ENCODE data around the gene WDR47.
"Not testable (repeated sequence)": the region's sequence is repeated elsewhere in the genome, so short reads cannot be mapped to it uniquely, and the experiment has no call there.

WDR47 gene

DNA sequence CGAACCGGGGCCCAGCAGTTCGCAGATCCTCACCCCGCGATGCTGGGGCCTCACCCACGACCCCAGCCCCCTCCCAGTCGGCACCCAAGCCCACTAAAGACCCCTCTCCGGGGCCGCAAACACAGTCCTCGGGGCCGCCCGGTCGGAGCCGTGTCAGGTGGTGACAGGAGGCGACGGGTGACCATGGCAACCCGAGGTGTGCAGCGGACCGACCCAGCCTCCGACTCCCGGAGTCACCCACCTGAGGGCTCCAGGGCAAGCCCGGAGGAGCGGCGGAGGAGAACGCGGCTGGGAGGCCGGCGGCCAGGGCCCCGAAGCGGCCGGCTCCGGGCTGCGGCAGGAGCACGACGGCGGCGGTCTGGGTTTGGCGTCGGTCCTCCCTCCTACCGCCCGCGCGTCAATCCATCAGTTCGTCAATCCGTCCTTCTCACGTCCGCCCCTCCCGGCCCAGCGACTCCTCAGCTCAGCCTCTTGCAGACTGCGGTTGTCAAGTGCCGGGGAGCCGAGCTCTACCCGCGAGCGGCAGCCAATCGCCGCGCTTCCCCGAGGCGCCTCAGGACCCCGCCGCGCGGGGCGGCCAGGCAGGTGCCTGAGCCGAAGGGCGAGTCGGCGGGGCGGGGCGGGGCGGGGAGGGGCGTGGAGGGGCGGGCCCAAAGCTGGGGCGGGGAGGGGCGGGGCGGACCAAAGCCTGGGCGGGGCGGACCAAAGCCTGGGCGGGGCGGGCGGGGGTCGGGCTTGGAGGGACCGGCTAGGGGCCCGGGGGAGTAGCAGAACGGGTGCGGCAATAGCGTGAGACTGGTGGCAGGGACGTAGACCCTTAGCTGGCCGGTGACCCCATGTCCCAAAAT, at the start of gene WDR47:
Gene WDR47 (minus strand): TSS at position 482 of the 848 bp plus-strand sequence. CDS start 18,590 bp downstream, outside the sequence.
- DNase-seq = peak; percentile 91

DNA sequence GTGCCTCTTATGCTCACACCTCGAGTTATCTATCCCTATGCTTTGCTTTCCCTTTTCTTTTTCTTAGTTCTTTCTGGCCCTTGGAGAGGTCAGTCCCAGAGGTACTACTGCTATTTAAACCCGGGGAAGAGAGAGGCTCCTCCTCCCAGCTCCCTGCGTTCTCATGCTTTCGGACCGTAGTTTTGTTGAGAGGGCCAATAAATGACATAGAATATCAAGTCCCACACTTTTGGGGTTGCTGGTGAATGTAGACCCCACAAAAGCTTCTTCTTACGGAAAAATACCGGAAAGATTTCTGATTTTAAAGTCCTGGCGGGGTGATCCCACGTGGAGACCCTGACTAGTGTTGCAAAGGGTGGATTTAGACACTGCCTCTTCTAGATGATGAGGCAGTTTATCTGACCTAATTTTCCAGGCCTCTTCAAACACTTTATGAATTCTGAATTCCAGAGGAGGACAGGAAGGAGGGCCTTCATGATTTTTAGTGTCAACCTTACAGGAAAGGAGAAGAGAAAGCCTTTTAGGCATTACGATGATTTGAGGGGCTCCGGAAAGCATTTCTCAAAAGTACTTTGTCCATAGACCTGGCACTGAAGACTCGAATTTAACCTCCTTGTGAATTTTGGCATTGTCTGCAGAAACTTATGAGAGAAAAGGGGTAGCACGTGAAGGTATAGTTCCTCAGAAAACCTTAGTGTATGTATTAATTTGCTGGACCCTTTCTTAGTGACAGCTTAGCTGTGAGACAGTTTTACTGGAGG, 49.4 kb upstream of the WDR47 start:
- DNase-seq = no peak

DNA sequence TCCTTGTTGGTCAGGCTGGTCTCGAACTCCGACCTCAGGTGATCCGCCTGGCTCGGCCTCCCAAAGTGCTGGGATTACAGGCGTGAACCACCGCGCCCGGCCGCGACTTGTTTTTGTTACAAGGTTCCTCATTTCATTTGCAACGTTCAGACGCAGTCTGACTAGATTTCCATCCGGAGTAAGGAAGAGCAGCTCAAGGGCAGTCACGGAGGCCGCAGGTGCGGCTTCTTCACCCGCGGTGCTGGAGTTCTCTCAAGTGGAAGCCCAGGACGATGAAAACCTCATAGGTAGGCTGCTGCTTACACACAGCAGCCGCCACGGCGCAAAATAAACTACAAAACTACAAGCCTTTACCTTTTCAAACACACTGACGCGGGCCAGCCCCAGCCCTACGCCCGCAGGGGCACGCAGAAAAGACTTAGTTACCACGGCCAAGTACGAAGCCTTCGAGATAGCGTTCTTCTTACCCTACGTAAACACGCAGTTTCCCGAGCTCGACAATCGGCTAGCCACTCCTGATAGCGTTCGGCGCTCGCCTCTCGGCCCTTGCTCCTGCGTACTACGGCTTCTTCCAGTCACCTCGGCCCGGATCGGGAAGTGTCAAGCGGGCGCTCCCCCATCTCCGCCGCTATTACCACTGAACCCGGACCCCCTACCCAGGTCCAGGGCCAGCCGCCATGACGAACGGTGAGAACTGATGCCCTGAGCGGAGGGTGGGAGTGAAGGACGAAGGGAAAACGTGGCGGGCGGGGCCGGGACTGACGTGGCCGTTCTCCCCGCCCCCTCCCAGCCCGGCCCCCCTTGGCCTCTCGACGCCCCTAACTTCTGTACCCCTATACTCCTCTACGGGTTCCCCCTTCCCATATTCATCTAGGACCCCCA, 48.5 kb upstream of the WDR47 start, which contains the start of gene TMEM167B:
Gene TMEM167B (plus strand): TSS at position 569 of the 882 bp plus-strand sequence. CDS start 109 bp downstream, at position 678.
- peak; percentile 81 for DNase-seq

DNA sequence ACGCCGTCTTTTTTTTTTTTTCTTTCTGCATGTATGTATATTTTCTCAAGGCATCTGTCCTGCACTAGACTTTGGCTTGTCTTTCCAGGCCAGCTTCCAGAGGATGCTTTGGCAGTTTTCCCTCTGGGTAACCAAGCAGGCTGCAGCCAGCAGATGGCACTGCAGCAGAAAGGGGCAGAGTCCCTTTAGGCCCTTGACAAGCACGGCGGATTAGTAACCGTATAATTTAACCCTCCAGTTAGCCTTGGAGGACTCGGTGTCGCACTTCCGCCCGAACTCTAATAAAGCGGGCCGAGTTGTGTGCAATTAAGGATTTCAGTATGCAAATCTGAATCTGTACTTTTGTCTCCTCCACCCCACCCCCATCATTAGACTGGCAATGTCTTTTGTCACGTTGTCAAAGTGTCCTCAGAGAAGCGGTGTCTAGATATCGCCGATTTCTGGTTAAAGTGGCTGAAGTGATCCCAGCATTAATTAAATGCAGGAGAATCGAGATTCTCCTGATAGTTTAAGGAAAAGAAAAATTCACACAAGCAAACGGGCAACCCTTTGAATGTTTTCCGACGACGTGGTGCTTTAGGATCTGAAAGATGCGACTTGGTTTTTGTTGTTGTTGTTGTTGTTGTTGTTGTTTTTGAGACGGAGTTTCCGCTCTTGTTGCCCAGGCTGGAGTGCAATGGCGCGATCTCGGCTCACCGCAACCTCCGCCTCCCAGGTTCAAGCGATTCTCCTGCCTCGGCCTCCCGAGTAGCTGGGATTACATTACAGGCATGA, 47.5 kb upstream of the WDR47 start:
- DNase-seq = peak; percentile 86

DNA sequence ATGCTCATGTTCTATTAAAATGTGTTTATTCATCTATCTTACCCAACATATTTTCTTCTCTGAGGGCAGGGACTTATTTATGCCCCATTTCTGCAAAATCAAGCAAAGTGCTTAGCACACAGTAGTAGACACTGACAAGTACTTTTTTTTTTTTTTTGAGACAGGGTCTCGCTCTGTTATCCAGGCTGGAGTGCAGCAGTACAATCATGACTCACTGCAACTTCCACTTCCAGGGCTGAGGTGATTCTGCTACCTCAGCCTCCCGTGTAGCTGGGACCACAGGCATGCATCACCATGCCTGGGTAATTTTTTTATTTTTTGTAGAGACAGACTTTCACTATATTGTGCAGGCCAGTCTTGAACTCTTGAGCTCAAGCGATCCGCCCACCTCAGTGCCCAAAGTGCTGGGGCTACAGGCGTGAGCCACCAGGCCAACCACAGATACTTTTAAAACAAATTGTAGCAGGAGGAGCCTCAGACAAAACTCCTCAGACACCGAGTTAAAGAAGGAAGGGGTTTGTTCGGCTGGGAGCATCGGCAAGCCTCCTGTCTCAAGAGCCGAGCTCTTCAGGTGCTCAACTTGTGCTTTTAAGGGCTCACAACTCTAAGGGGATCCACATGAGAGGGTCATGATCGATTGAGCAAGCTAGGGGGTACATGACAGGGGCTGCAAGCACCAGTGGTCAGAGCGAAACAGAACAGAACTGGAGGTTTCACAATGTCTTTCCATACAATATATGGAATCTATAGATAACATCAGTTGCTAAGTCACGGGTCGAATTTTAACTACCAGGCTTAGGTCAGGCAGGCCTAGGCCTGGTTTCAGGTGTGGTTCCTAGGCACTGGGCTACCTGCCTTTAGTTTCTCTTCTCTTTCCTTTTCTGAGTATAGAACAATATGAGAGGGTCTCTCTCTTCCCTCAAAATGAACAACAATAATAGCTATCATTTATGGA, 42.9 kb upstream of the WDR47 start:
- no peak for DNase-seq

DNA sequence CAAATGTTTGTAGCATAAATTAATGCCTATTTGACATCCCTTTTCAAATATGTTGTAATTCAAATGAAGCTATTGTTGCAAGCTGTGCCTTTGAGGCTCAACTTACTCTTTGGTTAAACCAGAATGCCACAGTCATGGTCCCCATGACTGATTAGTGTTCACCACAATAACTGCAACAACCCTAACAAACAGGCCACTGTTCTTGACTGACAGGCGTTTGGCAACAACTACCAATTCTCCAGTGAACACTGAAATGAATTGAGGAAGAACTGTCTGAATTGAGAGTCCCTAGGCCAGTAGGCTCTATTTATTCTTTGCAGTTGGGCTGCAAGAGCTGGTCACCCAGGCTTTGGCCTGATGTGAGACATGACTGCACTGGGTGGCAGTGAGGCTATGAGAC, 42.0 kb upstream of the WDR47 start:
- DNase-seq = no peak

DNA sequence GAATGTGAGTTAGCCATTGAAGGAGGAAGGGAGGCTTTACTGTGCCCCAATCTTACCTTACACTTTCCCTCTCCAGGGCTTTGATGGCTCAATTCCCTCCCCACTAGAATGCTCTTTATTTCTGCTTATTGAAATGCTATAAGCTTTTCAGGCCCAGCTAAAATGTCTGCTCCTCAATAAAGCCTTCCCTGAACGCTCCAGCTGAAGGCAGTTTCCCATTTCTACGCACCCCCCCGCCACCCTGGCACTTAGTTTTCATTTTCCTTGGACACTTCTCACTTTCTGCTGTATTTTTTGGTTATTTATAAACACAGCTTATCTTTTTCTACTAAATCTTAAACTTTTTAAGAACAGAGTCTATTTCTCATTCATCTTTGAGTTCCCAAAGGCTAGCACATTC, 41.6 kb upstream of the WDR47 start:
- no peak for DNase-seq

DNA sequence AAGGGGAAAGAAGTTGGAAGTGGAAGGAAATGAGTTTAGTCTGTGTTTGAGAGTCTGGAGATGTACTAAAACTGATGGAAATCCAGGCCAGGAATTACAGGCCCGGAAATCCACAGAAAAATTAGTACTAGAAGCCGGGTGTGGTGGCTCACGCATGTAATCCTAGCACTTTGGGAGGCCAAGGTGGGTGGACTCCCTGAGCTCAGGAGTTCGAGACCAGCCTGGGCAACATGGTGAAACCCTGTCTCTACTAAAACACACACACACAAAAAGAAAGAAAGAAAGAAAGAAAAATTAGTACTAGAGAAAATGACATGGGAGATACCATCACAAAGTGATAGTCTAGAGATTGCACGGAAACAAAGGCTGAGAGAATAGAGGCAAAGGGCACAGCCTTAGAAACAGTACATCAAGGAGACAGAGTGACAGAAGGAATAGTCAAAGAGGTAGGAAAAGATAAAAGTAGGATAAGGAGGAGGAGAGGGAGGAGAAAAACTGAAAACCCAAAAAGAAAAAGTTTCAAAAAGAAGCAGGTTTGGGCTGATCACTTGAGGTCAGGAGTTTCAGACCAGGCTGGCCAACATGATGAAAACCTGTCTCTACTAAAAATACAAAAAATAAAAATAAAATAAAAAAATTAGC, 38.7 kb upstream of the WDR47 start:
- DNase-seq = no peak

DNA sequence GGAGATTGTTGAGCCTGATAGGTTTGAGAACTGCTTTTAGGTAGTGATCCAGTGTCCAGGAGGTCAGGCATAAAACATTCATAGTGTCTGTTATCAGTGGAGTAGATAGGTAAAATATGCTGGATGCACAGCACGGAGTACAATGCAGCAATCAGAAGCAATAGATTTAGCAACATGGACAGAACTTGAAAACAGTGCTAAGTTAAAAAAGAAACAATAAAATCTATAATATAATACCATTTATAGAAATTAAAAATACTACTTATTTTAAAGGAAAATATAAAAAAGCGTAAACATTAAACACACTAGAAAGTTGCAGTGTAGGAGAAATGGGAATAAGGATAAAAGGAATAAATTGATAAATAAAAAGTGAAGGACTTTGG, 37.3 kb upstream of the WDR47 start:
- no peak for DNase-seq

DNA sequence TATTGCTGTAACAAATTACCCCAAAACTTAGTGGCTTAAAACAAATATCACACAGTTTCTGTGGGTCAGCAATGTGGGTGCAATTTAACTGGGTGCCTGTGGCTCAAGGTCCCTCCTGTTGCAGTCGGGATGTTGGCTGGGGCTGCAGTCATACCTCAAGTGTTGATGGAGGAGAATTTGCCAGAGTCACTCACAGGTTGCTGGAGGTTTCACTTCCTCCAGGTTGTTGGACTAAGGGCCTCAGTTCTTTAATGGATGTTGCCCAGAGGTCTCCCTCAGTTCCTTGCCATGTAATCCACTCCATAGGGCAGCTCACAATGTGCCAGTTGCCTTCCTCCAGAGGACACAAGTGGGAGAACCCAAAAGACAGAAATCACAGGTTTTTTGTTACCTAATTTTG, 36.4 kb upstream of the WDR47 start:
- no peak for DNase-seq

DNA sequence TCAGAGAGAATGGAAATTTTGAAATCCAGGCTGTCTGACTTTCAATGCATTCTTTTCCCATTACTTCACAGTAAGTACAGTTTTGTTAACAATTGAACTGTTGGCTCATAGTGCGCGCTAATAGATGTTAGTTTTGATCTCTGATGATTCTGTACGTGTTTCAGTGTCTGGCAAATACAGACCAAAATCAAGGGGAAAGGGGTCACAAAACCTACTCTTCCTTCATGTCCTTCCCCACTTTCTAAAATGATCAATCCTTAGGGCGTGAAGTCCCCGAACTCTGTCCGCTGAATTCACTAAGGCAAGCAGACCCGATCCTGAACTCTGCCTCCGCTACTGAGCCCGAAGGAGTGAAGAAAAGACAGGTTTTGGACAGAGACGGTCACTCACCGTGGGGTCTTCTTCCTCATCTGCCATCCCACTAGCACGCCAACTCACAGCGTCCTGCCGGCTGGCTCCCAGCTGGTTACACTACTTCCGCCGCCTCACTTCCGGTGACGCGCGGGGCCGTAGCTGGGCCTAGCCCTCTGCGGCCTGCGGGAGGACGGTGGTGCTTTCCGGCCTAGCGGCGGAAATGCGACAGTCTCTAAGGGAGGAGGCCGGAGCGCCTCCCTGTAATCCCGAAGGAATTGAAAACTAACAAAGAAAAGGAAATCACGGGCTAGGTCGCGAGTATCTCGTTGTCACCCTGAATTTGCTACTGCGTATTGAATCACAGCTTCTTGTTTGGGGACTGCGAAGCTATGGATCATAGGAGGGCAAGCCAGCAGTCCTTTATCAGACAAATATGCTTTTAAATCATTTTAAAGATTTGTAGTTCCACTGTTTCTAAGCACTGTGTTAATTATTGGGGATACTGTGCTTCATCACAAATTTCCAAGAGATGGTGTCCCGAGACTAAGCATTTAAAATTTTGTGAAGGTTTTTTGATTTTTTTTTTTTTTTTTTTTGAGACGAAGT, 33.9 kb upstream of the WDR47 start, which contains the start of gene TAF13:
Gene TAF13 (minus strand): TSS at position 473 of the 960 bp plus-strand sequence. CDS start 56 bp downstream, at position 417.
- peak; percentile 97 for DNase-seq

DNA sequence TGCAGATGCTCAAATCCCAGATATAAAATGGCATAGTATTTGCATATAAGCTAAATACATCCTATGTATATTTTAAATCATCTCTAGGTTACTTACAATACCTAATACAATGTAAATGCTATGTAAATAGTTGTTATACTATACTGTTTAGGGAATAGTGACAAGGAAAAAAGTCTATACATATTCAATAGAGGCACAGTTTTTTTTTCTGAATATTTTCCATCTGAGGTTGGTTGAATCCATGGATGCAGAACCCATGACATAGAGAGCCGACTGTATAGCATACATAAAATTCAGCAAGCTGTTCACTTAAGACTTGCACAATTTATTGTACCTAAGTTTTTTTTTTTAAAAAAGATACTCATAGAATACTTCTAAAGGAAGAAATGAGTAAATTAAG, 27.4 kb upstream of the WDR47 start:
- DNase-seq = no peak

DNA sequence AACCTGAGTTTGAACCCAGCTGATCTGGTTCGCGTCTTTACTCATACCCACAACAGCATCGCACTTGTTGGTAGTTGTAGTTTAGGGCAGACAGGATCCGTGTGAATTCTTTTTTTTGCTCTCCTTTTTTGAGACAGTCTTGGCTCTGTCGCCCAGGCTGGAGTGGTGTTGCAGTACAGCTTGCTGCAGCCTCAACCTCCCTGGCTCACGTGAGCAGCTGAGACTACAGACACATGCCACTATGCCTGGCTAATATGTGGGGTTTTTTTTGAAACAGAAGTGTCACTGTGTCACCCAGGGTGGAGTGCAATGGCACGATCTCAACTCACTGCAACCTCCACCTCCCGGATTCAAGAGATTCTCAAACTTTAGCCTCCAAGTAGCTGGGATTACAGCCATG, 26.0 kb upstream of the WDR47 start:
- DNase-seq = no peak

DNA sequence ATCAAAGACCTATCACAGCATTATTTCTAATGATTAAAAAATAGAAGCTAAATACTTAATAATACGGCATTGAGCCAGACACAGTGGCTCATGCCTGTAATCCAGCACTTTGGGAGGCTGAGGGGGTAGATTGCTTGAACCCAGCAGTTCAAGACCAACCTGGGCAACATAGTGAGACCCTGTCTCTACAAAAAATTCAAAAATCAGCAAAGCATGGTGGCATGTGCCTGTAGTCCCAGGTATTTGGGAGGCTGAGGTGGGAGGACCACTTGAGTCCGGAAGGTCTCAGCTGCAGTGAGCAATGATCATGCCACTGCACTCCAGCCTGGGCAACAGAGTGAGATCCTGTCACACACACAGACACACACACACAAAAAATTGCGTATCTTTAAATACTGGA, 23.2 kb upstream of the WDR47 start:
- DNase-seq = no peak

DNA sequence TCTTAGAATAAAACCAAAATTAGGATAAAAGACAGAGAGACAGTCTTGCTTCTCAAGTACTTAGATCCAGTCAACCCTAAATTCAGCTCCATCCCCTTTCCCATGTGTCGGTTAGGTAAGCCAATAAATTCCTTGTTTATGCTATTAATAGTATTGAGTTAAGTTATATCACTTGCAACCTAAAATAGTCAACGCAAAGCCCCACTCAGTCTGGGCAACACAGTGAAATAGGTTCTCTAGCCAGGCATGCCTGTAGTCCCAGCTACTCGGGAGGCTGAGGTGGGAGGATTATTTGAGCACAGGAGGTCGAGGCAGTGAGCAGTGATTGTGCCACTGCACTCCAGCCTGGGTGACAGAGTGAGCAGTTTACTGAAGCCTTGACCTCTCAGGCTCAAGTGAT, 19.3 kb upstream of the WDR47 start:
- no peak for DNase-seq

DNA sequence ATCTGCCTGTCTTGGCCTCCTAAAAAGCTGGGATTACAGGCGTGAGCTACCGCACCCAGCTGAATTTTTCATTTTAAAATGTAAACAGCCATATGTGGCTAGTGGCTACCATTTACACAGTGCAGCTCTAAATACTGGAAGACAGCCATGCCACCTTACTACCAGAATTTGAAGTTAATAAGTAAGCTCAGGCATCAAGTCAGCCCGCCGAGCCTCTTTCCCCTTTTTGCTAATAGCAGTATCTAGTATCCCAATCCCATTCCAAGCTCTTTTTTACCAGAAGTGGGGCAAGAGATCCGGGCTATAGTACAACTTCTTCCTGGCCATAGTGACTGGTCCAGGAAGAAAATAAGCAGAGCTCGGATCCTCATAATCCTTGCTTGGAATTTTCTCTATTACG, 18.8 kb upstream of the WDR47 start:
- DNase-seq = no peak

DNA sequence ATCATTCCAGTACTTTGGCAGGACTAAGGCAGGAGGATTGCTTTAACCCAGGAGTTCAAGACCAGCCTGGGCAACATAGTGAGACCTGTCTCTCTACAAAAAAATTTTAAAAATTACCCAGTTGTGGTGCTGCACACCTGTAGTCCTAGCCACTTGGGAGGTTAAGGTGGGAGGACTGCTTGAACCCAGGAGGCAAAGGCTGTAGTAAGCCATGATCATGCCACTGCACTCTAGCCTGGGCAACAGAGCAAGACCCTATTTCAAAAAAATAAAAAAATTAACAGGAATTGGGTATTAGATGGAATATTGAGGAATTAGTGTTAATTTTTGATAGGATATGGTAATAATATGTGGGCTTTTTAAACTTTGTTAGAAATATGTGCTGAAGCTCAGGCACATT, 17.1 kb upstream of the WDR47 start:
- no peak for DNase-seq

DNA sequence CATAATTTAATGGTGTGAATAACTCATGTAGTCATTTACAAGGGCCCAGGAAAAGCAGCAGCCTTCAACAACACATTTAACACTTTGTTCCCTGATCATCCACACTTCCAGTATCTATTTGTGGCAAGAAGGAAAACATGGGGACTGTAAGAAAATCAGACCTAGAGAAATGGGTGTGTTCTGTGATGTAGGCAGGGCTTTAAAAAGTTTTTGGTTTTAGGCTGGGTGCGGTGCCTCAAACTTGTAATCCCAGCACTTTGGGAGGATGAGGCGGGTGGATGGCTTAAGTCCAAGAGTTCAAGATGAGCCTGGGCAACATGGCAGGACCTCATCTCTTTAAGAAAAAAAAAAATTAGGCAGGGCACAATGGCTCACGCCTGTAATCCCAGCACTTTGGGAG, 14.2 kb upstream of the WDR47 start:
- no peak for DNase-seq

DNA sequence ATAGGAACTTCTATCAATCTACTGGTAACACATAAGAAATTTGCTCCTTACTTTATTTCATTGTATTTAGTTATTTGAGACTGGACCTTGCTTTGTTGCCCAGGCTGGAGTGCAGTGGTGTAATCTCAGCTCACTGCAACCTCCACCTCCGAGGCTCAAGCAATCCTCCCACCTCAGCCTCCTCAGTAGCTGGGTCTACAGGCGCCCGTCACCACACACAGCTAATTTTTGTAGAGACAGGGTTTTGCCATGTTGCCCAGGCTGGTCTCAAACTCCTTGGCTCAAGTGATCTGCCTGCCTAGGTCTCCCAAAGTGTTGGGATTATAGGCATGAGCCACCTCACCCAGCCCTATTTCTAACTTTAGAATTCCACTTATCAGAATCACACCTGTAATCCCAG, 10.2 kb upstream of the WDR47 start:
- DNase-seq = not testable (repeated sequence)
